Muscle of arm (tissue), 12 donors: ENCODE results near the gene WDR3. TPM values are rescaled to one million over a fixed set of nuclear protein-coding genes. Genes with fewer than 3 reads are reported as not detected.

Source experiments
- polyA plus RNA-seq, 12 donors: library from polyadenylated mRNA; unstranded; fragments of 120-200 nt; gene quantifications; one replicate each; pipeline ENCODE4 v1.2.1, GENCODE V29; 2013; ENCODE audit not compliant: insufficient read length in 12 of 12

Gene WDR3
- polyA plus RNA-seq, 12 donors: 16.9 to 28.3 (median 24.0) TPM; not detected in 1

Other genes with a start within 250 kb of the WDR3 start
- 10 to 100 TPM in 5 of 12 donors, 1 to 10 TPM in 6, not detected in 1; 6.5 to 11.5 (median 9.6) TPM for gene GDAP2, start 118 bp upstream of the WDR3 start, polyA plus RNA-seq